DMS53 (cell line): Measurements from ENCODE around the gene SUPT6H.
A peak's percentile ranks its signal among the peaks of the same experiment; 100 is the strongest.

ENCODE experiments used
- DNase-seq: peaks from one replicate; lab custom pipeline; 2025; lab: John Stamatoyannopoulos, UW

SUPT6H gene

DNA sequence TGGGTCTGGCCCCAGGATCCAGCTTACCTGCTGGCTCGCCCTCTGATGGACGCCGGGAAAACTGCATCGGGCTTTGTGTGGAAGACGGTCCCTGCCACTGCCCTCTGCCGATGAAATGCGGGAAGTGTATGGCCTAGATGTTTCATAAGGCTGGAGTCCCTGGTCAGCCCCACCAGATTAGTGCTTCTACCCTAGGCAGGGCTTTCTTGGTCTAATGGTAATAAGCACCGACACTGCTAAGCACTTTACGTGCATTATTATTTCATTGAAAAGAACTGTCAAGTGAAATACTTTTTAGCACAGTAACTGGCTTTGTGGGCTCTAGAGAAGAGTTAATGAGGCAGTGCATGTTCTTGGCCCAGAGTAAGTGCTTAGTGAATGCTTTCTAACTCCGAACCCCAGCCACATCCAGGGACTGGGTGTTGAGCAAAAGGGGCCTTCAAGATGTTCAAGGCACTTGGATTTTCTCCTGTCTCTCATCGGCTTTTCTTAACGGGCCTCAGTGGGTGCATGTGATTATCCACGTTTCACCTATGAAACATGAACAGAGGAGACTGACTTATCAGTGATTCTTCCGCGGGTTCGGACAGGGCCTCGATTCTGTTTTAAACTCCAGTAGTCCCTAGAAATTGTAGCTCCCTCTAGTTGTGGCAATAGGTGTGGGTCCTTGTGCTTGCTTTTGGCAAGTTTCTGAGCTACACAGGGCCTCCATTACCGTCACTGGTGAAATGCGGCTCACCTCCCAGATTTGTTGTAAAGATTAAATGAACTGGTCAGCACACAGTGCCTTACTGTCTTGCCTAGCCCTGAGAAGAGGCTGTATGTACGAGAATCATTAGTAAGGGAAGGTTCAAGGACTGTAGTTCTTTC lies 88.4 kb downstream of the SUPT6H start:
- DNase-seq, result peak; percentile 94

DNA sequence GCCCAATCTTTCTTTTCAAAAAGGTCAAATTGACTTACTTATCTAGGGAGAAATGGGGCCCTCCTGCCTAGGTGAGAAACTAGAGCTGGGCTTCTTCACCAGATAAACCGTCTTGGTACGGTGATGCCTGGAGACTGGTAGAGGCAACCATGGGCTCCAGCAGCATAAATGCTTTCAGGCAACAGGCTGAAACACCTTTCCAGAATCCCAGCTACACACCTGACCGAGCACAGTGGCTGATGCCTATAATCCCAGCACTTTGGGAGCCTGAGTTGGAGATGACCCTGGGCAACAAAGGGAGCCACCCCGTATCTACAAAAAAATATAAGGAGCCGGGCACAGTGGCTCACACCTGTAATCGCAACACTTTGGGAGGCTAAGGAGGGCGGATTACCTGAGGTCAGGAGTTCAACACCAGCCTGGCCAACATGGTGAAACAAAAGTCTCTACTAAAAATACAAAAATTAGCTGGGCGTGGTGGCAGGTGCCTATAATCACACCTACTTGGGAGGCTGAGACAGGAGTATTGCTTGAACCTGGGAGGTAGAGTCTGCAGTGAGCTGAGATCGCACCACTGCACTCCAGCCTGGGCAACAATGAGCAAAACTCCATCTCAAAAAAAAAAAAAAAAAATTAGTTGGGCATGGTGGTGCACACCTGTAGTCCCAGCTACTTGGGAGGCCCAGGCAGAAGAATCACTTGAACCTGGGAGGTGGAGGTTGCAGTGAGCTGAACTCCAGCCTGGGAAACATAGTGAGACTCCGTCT lies 89.8 kb downstream of the SUPT6H start:
- no peak for DNase-seq
